Measurements from ENCODE around the gene MBNL2. TPM values are rescaled to one million over a fixed set of nuclear protein-coding genes. Genes with fewer than 3 reads are reported as not detected.

MBNL2 gene
- total and polyA plus RNA-seq, 10 of the 15 experiments (the other 5 are each of a cell fraction or from before 2014, with no cell fraction given): 1.6 to 9.7 (median 6.7) TPM

DNA sequence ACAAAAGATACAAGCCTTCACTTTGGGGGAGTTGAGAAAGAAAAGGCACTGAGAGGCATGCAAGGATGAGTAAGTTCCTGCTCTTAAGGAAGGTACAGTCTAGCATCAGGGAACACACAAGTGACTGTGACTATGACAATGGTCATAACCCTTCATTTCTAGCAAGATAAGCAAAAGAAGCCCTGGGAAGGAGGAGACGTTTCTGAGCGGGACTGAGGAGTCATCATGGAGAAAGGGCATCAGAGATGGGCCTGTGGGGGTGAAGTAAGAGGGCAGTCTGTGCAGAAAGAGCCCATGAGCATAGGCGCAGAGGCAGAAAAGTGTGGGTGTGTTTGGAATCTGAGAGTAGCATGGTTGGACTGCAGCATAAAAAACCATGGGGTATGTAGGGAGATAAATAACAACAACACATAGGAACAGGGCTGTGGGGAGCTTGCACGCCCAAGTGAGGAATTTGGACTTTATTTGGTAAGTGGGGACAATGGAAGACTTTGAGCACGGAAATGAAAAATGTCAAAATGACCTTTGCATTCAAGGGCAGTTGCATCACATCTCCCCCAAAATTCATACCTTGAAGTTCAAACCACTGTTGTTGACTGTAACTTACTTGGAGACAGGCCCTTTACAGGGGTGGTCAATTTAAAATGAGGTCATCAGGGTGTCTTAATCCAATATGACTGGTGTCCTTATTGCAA lies 86.7 kb downstream of the MBNL2 start (continued):
- TF ChIP-seq, protein P1, sequence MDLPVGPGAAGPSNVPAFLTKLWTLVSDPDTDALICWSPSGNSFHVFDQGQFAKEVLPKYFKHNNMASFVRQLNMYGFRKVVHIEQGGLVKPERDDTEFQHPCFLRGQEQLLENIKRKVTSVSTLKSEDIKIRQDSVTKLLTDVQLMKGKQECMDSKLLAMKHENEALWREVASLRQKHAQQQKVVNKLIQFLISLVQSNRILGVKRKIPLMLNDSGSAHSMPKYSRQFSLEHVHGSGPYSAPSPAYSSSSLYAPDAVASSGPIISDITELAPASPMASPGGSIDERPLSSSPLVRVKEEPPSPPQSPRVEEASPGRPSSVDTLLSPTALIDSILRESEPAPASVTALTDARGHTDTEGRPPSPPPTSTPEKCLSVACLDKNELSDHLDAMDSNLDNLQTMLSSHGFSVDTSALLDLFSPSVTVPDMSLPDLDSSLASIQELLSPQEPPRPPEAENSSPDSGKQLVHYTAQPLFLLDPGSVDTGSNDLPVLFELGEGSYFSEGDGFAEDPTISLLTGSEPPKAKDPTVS (IDR thresholded peaks at IDR 0.05; ENCODE audit: low read depth, low read length): no peak
- TF ChIP-seq CEBPB (IDR thresholded peaks at IDR 0.05; ENCODE audit: borderline replicate concordance in 1 of 2, low read depth in 2 of 2, low read length in 2 of 2) (no peak), POLR2AphosphoS2 (IDR thresholded peaks at IDR 0.05; ENCODE audit: low read depth, low read length) (no peak)

DNA sequence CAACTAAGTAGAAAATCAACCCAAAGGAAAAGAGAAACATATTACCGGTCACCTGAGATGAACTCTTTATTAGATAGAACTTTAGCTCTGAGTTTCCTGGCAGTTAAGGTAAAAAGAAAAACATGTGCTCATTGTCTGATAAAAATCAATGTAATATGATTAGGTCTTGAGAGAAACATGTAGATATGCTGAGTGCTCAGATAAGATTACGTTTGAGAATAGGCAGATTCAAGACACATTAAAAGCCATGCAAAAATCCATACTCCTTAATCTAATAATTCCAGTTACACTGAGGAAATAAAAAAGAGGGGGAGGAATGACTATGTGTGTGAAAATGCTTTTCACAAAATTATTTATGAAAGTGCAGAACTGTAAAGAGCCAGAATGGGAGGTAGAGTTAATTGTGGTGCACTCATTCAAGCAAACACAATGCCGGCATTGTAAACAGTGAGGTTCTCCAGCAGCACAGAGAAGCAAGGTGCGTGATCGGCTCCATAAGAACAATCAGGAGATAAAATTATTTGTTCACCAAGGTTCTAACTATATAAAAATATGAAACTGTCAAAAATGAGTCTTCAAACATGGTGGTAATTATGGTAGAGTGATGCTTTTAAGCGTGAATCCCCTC lies 88.8 kb downstream of the MBNL2 start:
- no peak overlapping the region for H3K27ac ChIP-seq (ENCODE audit: control insufficient read depth, insufficient read depth)
- H3K9ac ChIP-seq (ENCODE audit: control insufficient read depth, insufficient read depth, low read length): no peak overlapping the region
- in situ Hi-C loops (cut with MboI) (no loop called here), intact Hi-C loops (cut with micrococcal nuclease; ENCODE audit: unreplicated experiment) (no loop called here)
- no peak overlapping the region for H2AFZ ChIP-seq (ENCODE audit: control insufficient read depth, low read depth, low read length)
- H3K79me2 ChIP-seq (ENCODE audit: control insufficient read depth, insufficient read depth, low read length): no peaks in the 10 kb centered on the region
- DNase-seq (ENCODE audit: low read depth, low spot score) (no peak), FAIRE-seq (no peak), ATAC-seq (no peak)
- H3K27me3 ChIP-seq (replicated peaks in 1 of 2; ENCODE audit: control insufficient read depth in 2 of 2, insufficient read depth in 2 of 2, low read length in 1 of 2): no peaks in the 10 kb centered on the region
- SMC1A ChIA-PET (ENCODE audit: uncharacterized antibody, unreplicated experiment): interaction anchor here (0.6 to 1.5 kb wide), 2 partner anchors 12 to 201 kb away, joined by 3 to 5 read pairs; no protein-coding TSS in a partner anchor
- H3K4me2 ChIP-seq (ENCODE audit: control insufficient read depth, insufficient read depth): no peak overlapping the region
- RAD21 ChIA-PET (ENCODE audit: unreplicated experiment): no interaction called here
- WGBS (ENCODE audit: insufficient coverage, insufficient replicate concordance, low lambda C conversion rate, missing lambda C conversion rate): 97% methylated on average over 6 of the region's 6 CpGs
- H4K20me1 ChIP-seq (ENCODE audit: control insufficient read depth, insufficient read depth): no peaks in the 10 kb centered on the region
- H3K36me3 ChIP-seq (ENCODE audit: control insufficient read depth in 2 of 2, insufficient read depth in 2 of 2, low read length in 1 of 2): no peaks in the 10 kb centered on the region
- H3K9me3 ChIP-seq (replicated peaks; ENCODE audit: control insufficient read depth, insufficient read depth, low read length): no peaks in the 10 kb centered on the region
- H3K4me1 ChIP-seq (ENCODE audit: control insufficient read depth, insufficient read depth, low read length): no peaks in the 10 kb centered on the region
- no peak overlapping the region for H3K4me3 ChIP-seq
- POLR2A ChIA-PET: no interaction called here
- CTCF ChIA-PET: no interaction called here
- no TSS peak for BruUV-seq (replicated peaks)
- TF ChIP-seq, protein P2, sequence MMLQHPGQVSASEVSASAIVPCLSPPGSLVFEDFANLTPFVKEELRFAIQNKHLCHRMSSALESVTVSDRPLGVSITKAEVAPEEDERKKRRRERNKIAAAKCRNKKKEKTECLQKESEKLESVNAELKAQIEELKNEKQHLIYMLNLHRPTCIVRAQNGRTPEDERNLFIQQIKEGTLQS (IDR thresholded peaks at IDR 0.05; ENCODE audit: borderline replicate concordance, extremely low read depth, low read depth, low read length): no peak
- TF ChIP-seq ZBED1 (IDR thresholded peaks at IDR 0.05; ENCODE audit: borderline replicate concordance): no peak
- TF ChIP-seq SMAD1 (IDR thresholded peaks at IDR 0.05; ENCODE audit: low read depth, partially characterized antibody): no peak
- TF ChIP-seq LARP7 (IDR thresholded peaks at IDR 0.05): no peak
- TF ChIP-seq, protein P3, sequence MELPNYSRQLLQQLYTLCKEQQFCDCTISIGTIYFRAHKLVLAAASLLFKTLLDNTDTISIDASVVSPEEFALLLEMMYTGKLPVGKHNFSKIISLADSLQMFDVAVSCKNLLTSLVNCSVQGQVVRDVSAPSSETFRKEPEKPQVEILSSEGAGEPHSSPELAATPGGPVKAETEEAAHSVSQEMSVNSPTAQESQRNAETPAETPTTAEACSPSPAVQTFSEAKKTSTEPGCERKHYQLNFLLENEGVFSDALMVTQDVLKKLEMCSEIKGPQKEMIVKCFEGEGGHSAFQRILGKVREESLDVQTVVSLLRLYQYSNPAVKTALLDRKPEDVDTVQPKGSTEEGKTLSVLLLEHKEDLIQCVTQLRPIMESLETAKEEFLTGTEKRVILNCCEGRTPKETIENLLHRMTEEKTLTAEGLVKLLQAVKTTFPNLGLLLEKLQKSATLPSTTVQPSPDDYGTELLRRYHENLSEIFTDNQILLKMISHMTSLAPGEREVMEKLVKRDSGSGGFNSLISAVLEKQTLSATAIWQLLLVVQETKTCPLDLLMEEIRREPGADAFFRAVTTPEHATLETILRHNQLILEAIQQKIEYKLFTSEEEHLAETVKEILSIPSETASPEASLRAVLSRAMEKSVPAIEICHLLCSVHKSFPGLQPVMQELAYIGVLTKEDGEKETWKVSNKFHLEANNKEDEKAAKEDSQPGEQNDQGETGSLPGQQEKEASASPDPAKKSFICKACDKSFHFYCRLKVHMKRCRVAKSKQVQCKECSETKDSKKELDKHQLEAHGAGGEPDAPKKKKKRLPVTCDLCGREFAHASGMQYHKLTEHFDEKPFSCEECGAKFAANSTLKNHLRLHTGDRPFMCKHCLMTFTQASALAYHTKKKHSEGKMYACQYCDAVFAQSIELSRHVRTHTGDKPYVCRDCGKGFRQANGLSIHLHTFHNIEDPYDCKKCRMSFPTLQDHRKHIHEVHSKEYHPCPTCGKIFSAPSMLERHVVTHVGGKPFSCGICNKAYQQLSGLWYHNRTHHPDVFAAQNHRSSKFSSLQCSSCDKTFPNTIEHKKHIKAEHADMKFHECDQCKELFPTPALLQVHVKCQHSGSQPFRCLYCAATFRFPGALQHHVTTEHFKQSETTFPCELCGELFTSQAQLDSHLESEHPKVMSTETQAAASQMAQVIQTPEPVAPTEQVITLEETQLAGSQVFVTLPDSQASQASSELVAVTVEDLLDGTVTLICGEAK (IDR thresholded peaks at IDR 0.05; ENCODE audit: borderline replicate concordance): no peak
- no peak for TF ChIP-seq RCOR1 (conservative IDR thresholded peaks at IDR 0.05; ENCODE audit: low read depth, low read length)
- TF ChIP-seq, protein P4, sequence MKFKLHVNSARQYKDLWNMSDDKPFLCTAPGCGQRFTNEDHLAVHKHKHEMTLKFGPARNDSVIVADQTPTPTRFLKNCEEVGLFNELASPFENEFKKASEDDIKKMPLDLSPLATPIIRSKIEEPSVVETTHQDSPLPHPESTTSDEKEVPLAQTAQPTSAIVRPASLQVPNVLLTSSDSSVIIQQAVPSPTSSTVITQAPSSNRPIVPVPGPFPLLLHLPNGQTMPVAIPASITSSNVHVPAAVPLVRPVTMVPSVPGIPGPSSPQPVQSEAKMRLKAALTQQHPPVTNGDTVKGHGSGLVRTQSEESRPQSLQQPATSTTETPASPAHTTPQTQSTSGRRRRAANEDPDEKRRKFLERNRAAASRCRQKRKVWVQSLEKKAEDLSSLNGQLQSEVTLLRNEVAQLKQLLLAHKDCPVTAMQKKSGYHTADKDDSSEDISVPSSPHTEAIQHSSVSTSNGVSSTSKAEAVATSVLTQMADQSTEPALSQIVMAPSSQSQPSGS (IDR thresholded peaks at IDR 0.05; ENCODE audit: low read length): no peak
- TF ChIP-seq GATAD2B (conservative IDR thresholded peaks at IDR 0.05; ENCODE audit: low read depth): no peak
- TF ChIP-seq CREM (IDR thresholded peaks at IDR 0.05; ENCODE audit: low read depth): no peak
- TF ChIP-seq SPI1 (IDR thresholded peaks at IDR 0.05; ENCODE audit: borderline replicate concordance, insufficient read depth, low read depth, low read length): no peak
- TF ChIP-seq TCF12 (IDR thresholded peaks at IDR 0.05; ENCODE audit: low read depth, low read length): no peak

Data from GM12878 (cell line).